Sigmoid colon (tissue), 7 donors: ENCODE data around the gene TCP11. TPM values are rescaled to one million over a fixed set of nuclear protein-coding genes. Genes with fewer than 3 reads are reported as not detected.
A peak's percentile ranks its signal among the peaks of the same experiment; 100 is the strongest.

Source experiments
- DNase-seq: peaks from one replicate; pipeline ENCODE4 v3.0.0-alpha.2; 2019
- H3K27ac ChIP-seq, 4 donors: fragments of 200-600 bp; sonication (generic); one replicate each; pipeline ENCODE4 v1.5.1; 2016 to 2019; ENCODE audit warnings: mild to moderate bottlenecking in 1 of 4
- H3K27me3 ChIP-seq, 3 donors: fragments of 200-600 bp; sonication (generic); one replicate each; pipeline ENCODE4 v1.5.1; 2019; ENCODE audit warnings: mild to moderate bottlenecking in 1 of 3
- H3K36me3 ChIP-seq, 4 donors: fragments of 200-600 bp; sonication (generic); one replicate each; pipeline ENCODE4 v1.5.1; 2016 to 2019
- H3K4me1 ChIP-seq, 4 donors: fragments of 200-600 bp; sonication (generic); one replicate each; pipeline ENCODE4 v1.5.1; 2017 to 2019
- H3K4me3 ChIP-seq, 4 donors: fragments of 200-600 bp; sonication (generic); one replicate each; pipeline ENCODE4 v1.5.1; 2017 to 2019; ENCODE audit warnings: mild to moderate bottlenecking in 2 of 4, moderate library complexity in 1 of 4
- H3K9me3 ChIP-seq, 4 donors: fragments of 200-600 bp in 3 of 4; sonication (generic) in 3 of 4; one replicate each; pipeline versions ENCODE4 v1.5.1 to v1.6.1; 2013 to 2019
- CTCF ChIP-seq, 4 experiments: fragments of 450-650 bp in 3 of 4; fragments of 200-600 bp in 1 of 4; IDR thresholded peaks; one replicate each; pipeline ENCODE4 v1.5.1; 2016 to 2019; ENCODE audit warnings: antibody characterized with exemption in 4 of 4, mild to moderate bottlenecking in 3 of 4, moderate library complexity in 2 of 4
- EP300 ChIP-seq, 4 donors: sonication (generic); formaldehyde crosslinking; IDR thresholded peaks; one replicate each; pipeline ENCODE4 v1.6.1; 2017; ENCODE audit warnings: antibody characterized with exemption in 4 of 4
- POLR2A ChIP-seq, 2 donors: fragments of 450-650 bp; IDR thresholded peaks; one replicate each; pipeline ENCODE4 v1.6.1; 2016; ENCODE audit warnings: antibody characterized with exemption in 2 of 2, mild to moderate bottlenecking in 2 of 2, moderate library complexity in 2 of 2
- POLR2AphosphoS5 ChIP-seq, 4 donors: sonication (generic); formaldehyde crosslinking; IDR thresholded peaks; one replicate each; pipeline ENCODE4 v1.6.1; 2017; ENCODE audit warnings: antibody characterized with exemption in 4 of 4
- whole genome bisulfite sequencing, 2 donors: extraction: QIAGEN DNeasy Blood & Tissue Kit; methylation state at CpG; one replicate each; pipeline ENCODE4 v1.1.7; 2013; 5-methylcytosine and 5-hydroxymethylcytosine counted together
- intact Hi-C: fragments of 100-400 bp; cut with DNase I; formaldehyde crosslinking; loops from one replicate; pipeline ENCODE4 v1.15.1; 2023
- polyA plus RNA-seq, 3 donors: library from polyadenylated mRNA; stranded (reverse); fragments of 200-250 nt; gene quantifications; one replicate each; pipeline ENCODE4 v1.2.3, GENCODE V29; 2013
- total RNA-seq, 4 donors: library from RNA; depleted of rRNA; stranded (reverse); fragments of >200 nt; gene quantifications; one replicate each; pipeline ENCODE4 v1.1.0, GENCODE V29; 2016
- donor health status: healthy with polysubstance abuse.
- donor health status: Bipolar disorder and iron deficiency.
- donor health status: healthy.

The TCP11 gene
- total and polyA plus RNA-seq, 7 donors, result 0.66 TPM; not detected in 6

GRCh38 chr6:35092362-35093117 is 48.6 kb downstream of the TCP11 start:
- DNase-seq, result peak; percentile 83
- TF ChIP-seq POLR2AphosphoS5 (IDR thresholded peaks at IDR 0.05), result peak in 3 of 4 donors; percentile 17 to 37 (median 35)
- TF ChIP-seq CTCF (IDR thresholded peaks at IDR 0.05), result no peak
- no peak for TF ChIP-seq POLR2A (IDR thresholded peaks at IDR 0.05)
- TF ChIP-seq EP300 (IDR thresholded peaks at IDR 0.05), result no peak
- H3K9me3 ChIP-seq, result no peaks in the 10 kb centered on the region
- peak overlapping the region; percentile 67 to 82 (median 78) for H3K27ac ChIP-seq
- H3K4me3 ChIP-seq, result no peak overlapping the region
- H3K27me3 ChIP-seq, result no peaks in the 10 kb centered on the region
- peaks cover 0 to 82% (median 71%) of the 10 kb centered on the region in 4 donors for H3K4me1 ChIP-seq
- WGBS, 2 donors, result 81 to 84% methylated on average over 5 of the region's 5 CpGs
- intact Hi-C loops, result loop anchor here (5.0 kb wide), 1 partner anchor 75 kb away; no protein-coding TSS in a partner anchor
- peaks cover 13 to 19% (median 16%) of the 10 kb centered on the region in 4 donors for H3K36me3 ChIP-seq

- 85 to 89% methylated on average over 18 of the region's 18 CpGs for WGBS, 2 donors
- DNase-seq, result peak; percentile 75
- TF ChIP-seq CTCF (IDR thresholded peaks at IDR 0.05) (no peak), POLR2AphosphoS5 (IDR thresholded peaks at IDR 0.05) (peak in 1 of 4 donors; percentile 23)
- intact Hi-C loops, result loop anchor here (5.0 kb wide), 1 partner anchor 74 kb away; no protein-coding TSS in a partner anchor
- Histone ChIP-seq H3K36me3 (peaks cover 23 to 29% (median 26%) of the 10 kb centered on the region in 4 donors), H3K4me1 (peaks cover 0 to 84% (median 70%) of the 10 kb centered on the region in 4 donors), H3K27ac (peak overlapping the region; percentile 67 to 82 (median 78)), H3K4me3 (no peak overlapping the region), H3K9me3 (no peaks in the 10 kb centered on the region), H3K27me3 (no peaks in the 10 kb centered on the region)
Measured at GRCh38 chr6:35091346-35092083, 49.6 kb downstream of the TCP11 start.

GRCh38 chr6:35090734-35091133 is 50.4 kb downstream of the TCP11 start:
- Histone ChIP-seq H3K4me3 (no peak overlapping the region), H3K36me3 (peaks cover 30 to 37% (median 34%) of the 10 kb centered on the region in 4 donors), H3K27ac (peak overlapping the region; percentile 67 to 82 (median 78)), H3K9me3 (no peaks in the 10 kb centered on the region), H3K27me3 (no peaks in the 10 kb centered on the region), H3K4me1 (peaks cover 0 to 78% (median 62%) of the 10 kb centered on the region in 4 donors)
- 89 to 94% methylated on average over 10 of the region's 10 CpGs for WGBS, 2 donors
- TF ChIP-seq CTCF (IDR thresholded peaks at IDR 0.05) (no peak), POLR2AphosphoS5 (IDR thresholded peaks at IDR 0.05) (no peak), POLR2A (IDR thresholded peaks at IDR 0.05) (no peak), EP300 (IDR thresholded peaks at IDR 0.05) (no peak)
- intact Hi-C loops, result loop anchor here (5.0 kb wide), 1 partner anchor 73 kb away; no protein-coding TSS in a partner anchor
- DNase-seq, result no peak

GRCh38 chr6:35089935-35090505 is 51.1 kb downstream of the TCP11 start:
- no peaks in the 10 kb centered on the region for H3K27me3 ChIP-seq
- peaks cover 38 to 44% (median 41%) of the 10 kb centered on the region in 4 donors for H3K36me3 ChIP-seq
- WGBS, 2 donors, result 88 to 93% methylated on average over 15 of the region's 15 CpGs

More at GRCh38 chr6:35089935-35090505, 51.1 kb downstream of the TCP11 start:
- intact Hi-C loops, result loop anchor here (5.0 kb wide), 1 partner anchor 73 kb away; no protein-coding TSS in a partner anchor
- TF ChIP-seq POLR2AphosphoS5 (IDR thresholded peaks at IDR 0.05) (peak in 1 of 4 donors; percentile 14), POLR2A (IDR thresholded peaks at IDR 0.05) (no peak)
- H3K4me3 ChIP-seq, result no peak overlapping the region
- H3K4me1 ChIP-seq, result peaks cover 0 to 75% (median 61%) of the 10 kb centered on the region in 4 donors
- no peaks in the 10 kb centered on the region for H3K9me3 ChIP-seq
- peak; percentile 67 for DNase-seq
- H3K27ac ChIP-seq, result peak overlapping the region; percentile 67 to 82 (median 78)
